ENCODE data around the gene LDHB.

DNA sequence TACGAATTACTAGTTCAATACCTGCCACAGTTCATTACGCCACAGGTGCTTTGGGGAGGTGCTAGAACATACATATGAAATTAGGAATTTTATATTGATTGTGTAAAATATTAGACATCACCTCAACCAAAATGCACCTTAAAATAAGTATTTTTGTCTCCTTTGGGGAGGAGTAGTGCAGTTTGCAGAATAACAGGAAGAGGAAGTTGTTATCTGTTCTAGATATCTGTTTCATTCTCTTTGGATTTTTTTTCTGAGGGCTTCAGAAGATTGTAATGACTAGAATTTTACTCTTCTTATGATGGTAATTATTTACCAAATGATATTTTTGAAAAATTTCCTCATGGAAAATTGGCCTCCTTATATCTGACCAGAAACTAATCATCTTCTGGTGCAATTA, 43.1 kb downstream of the LDHB start:
- TF ChIP-seq CBX8 (IDR thresholded peaks at IDR 0.05) (no peak), NPAS2 (CRISPR knock-in tag; IDR thresholded peaks at IDR 0.05; ENCODE audit: borderline replicate concordance) (no peak)
- TF ChIP-seq, protein P1, sequence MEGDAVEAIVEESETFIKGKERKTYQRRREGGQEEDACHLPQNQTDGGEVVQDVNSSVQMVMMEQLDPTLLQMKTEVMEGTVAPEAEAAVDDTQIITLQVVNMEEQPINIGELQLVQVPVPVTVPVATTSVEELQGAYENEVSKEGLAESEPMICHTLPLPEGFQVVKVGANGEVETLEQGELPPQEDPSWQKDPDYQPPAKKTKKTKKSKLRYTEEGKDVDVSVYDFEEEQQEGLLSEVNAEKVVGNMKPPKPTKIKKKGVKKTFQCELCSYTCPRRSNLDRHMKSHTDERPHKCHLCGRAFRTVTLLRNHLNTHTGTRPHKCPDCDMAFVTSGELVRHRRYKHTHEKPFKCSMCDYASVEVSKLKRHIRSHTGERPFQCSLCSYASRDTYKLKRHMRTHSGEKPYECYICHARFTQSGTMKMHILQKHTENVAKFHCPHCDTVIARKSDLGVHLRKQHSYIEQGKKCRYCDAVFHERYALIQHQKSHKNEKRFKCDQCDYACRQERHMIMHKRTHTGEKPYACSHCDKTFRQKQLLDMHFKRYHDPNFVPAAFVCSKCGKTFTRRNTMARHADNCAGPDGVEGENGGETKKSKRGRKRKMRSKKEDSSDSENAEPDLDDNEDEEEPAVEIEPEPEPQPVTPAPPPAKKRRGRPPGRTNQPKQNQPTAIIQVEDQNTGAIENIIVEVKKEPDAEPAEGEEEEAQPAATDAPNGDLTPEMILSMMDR (IDR thresholded peaks at IDR 0.05): no peak

Measured in A549 (cell line).